ENCODE data around the gene YJEFN3. TPM values are rescaled to one million over a fixed set of nuclear protein-coding genes. Genes with fewer than 3 reads are reported as not detected.

Gene YJEFN3, protein sequence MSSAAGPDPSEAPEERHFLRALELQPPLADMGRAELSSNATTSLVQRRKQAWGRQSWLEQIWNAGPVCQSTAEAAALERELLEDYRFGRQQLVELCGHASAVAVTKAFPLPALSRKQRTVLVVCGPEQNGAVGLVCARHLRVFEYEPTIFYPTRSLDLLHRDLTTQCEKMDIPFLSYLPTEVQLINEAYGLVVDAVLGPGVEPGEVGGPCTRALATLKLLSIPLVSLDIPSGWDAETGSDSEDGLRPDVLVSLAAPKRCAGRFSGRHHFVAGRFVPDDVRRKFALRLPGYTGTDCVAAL
- total RNA-seq: under 0.01 and 0.18 TPM in 2 replicates

DNA sequence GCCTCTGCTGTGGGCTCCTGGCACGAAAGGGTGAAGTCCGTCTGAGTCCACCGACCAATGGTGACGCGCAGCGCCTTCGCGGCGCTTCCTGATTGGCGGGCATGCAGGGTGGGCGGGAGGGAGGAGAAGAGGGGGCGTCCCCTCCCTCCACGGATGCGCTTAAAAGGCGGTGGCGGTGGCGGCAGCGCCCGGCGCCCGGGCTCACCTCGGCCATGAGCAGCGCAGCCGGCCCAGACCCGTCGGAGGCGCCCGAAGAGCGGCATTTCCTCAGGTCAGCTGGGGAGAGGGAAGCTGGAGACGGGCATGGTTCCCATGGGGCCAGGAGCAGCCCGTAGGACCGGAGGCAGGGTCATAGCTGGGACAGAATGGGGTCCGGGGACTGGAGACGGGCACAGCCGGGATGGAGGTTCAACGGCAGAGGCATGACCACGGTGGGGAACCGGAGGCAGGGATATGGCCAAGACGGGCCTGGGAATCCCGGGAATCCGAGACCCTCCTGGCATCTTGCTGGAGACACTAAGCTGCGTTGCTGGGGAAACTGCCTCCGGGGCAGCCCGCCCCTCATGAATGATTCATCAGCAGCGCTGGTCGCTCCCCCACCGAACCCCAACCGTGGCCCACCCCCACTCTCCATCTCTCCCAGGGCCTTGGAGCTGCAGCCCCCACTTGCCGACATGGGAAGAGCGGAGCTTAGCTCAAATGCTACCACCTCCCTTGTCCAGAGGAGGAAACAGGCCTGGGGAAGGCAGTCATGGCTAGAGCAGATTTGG lies at the start of gene YJEFN3:
Gene YJEFN3, plus strand, starts transcription at position 191 of the 770 bp plus-strand sequence. Its CDS starts 22 bp downstream, at position 213.

DNA sequence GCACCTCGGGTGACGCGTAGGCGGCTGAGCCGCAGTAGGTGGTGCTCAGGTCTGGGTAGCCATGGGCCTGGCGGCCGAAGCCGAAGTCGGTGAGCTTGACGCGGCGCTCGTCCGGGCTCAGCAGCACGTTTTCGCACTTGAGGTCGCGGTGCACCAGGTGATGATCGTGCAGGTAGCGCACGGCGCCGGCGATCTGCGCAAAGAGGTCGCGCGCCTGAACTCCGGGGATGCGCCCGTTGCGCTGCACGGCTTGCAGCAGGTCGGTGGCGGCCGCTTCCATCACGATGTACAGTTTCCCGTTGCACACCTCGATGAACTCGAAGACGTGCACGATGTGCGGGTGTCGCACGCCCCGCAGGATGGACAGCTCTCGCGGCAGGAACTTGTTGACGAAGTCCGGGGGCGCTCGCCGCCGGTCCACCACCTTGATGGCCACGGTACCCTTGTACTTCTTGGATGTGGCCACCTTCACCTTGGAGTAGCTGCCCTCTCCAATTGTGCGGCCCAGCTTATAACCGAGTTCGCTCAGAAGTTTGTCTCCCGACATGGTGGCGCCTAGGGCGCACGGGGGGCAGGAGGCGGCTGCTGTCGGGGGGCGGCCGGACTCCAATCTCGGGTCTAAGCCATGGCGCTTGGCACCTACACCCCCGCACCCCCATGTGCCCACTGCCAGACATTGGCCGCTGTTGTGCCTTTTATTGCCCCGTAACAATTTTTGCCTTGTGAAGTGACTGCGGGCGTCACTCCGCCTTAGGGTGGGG lies 13.7 kb upstream of the YJEFN3 start, which contains the start of gene TSSK6:
Gene TSSK6, minus strand, starts transcription at position 668 of the 761 bp plus-strand sequence. Its CDS starts 121 bp downstream, at position 547.

DNA sequence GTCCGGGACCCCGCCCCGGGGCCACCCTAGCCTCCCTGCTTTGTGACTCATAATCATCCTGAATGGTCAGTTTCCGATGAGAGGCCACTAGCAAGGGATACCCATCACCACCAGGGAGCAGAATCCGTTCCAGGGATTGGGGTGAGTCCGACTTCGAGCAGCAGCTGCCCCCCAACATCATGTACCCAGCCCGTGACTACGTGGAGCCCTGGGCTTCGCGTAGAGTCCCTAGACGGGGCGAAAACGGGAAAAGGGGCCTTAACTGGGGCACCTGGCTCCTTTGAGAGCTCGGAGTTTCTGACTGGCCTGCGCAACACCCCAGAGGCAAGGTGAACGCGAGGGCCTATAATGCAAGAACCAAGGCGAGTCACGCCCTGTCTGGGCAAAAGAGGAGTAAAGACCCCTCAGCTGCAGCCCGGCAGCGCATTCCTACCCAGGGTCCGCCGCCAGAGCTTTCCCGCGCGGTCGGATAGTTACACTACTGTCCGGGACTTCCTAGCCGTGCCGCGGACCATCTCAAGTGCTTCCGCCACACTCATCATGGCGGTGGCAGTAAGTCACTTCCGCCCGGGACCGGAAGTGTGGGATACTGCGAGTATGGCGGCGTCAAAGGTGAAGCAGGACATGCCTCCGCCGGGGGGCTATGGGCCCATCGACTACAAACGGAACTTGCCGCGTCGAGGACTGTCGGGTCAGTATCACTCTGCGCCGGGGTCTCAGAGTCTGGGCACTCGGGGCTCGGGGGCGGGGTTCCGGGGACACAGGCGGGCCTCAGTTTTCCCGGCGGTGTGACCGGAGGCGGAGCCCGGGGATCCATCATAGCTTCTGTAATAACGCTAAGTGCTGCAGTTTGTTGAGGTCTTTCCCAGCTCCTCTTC lies 12.8 kb upstream of the YJEFN3 start, which contains the start of gene NDUFA13:
Gene NDUFA13, plus strand, starts transcription at position 584 of the 878 bp plus-strand sequence. Its CDS starts 14 bp downstream, at position 598.

DNA sequence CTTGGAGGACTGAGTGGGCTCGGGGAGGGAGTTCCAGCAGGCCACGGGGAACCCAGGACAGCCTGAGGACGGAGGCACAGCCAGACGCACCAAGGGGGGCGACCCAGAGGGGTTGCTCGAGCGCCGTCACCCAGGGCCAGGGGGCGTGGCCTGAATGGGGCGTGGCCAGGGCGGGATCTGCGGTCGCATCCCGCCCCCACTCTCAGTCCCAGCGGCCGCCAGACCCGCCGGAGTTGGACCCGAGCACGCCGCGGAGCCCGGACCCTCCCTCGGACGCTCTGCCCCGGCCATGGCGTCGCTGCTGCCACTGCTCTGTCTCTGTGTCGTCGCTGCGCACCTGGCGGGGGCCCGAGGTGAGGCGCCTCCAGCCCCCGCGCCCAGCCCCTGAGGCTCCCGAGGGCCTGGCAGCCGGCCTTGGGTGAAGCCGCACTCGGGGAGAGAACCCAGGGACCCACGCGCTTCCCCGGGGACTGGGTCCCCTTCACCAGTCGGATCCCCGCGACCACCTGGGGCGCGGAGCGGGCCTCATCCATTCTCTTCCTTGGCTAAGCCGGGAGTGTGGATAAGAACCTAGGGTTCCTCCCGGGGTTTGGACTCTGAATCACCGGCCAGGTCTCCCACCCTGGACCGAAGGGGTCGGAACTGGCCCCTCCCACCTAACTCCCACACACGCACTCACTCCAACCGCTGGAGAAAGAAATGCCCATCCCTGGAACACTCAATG lies 9.5 kb downstream of the YJEFN3 start, which contains the start of gene CILP2:
Gene CILP2, plus strand, starts transcription at position 205 of the 724 bp plus-strand sequence. Its CDS starts 85 bp downstream, at position 290.

Other genes starting within 250 kb of the YJEFN3 start
- gene SUGP1, start 208.4 kb upstream of the YJEFN3 start, total RNA-seq: 27.4 and 32.9 TPM in 2 replicates
- gene MAU2, start 208.1 kb upstream of the YJEFN3 start, total RNA-seq: 17.7 and 21.4 TPM in 2 replicates
- 43.1 and 51.7 TPM in 2 replicates for gene GATAD2A, start 123.2 kb upstream of the YJEFN3 start, total RNA-seq
- gene TSSK6, start 13.4 kb upstream of the YJEFN3 start, total RNA-seq: 1.6 TPM in 1 of 2 replicates, not detected in the other
- gene NDUFA13, start 12.7 kb upstream of the YJEFN3 start, total RNA-seq: 30.1 and 82.9 TPM in 2 replicates
- gene CILP2, start 9.4 kb downstream of the YJEFN3 start, total RNA-seq: 0.36 and 0.97 TPM in 2 replicates
- not detected in 2 replicates for gene PBX4, start 89.8 kb downstream of the YJEFN3 start, total RNA-seq
- gene LPAR2, start 99.3 kb downstream of the YJEFN3 start, total RNA-seq: 1.1 and 2.9 TPM in 2 replicates
- gene GMIP, start 114.7 kb downstream of the YJEFN3 start, total RNA-seq: 4.7 and 13.4 TPM in 2 replicates
- 69.7 and 112 TPM in 2 replicates for gene ATP13A1, start 134.8 kb downstream of the YJEFN3 start, total RNA-seq
- gene ZNF101, start 139.9 kb downstream of the YJEFN3 start, total RNA-seq: 4.3 and 5.3 TPM in 2 replicates
- 2.5 and 2.9 TPM in 2 replicates for gene ZNF14, start 204.2 kb downstream of the YJEFN3 start, total RNA-seq

Data from cardiac atrium fibroblast (primary cell).